Testis (tissue), 2 donors: ENCODE results near the gene SULT2B1.

Experiments
- POLR2A ChIP-seq: fragments of 450-650 bp; IDR thresholded peaks from one replicate; pipeline ENCODE4 v1.6.1; 2017; ENCODE audit warnings: antibody characterized with exemption, mild to moderate bottlenecking, moderate library complexity
- TF ChIP-seq, protein P1 (sequence below), 3 experiments: fragments of 450-650 bp in 2 of 3; fragments of 200-600 bp in 1 of 3; sonication (generic) in 1 of 3; IDR thresholded peaks; one replicate each; pipeline ENCODE4 v1.5.1; 2016 to 2019; ENCODE audit warnings: antibody characterized with exemption in 3 of 3, mild to moderate bottlenecking in 2 of 3, moderate library complexity in 1 of 3

DNA sequence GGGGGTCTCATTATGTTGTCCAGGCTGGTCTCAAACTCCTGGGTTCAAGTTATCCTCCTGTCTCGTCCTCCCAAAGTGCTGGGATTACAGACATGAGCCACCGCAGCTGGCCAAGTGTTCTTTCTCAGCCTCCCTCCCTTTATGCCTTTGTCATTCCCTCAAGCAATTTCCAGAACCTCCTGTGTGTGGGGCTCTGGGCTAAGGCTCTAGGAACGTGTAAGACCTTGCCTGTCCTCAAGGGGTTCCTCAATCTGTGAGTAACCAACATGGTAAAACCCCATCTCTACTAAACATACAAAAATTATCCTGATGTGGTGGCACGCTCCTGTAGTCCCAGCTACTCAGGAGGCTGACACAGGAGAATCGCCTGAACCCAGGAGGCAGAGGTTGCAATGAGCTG lies 39.0 kb downstream of the SULT2B1 start:
- TF ChIP-seq, protein P1, sequence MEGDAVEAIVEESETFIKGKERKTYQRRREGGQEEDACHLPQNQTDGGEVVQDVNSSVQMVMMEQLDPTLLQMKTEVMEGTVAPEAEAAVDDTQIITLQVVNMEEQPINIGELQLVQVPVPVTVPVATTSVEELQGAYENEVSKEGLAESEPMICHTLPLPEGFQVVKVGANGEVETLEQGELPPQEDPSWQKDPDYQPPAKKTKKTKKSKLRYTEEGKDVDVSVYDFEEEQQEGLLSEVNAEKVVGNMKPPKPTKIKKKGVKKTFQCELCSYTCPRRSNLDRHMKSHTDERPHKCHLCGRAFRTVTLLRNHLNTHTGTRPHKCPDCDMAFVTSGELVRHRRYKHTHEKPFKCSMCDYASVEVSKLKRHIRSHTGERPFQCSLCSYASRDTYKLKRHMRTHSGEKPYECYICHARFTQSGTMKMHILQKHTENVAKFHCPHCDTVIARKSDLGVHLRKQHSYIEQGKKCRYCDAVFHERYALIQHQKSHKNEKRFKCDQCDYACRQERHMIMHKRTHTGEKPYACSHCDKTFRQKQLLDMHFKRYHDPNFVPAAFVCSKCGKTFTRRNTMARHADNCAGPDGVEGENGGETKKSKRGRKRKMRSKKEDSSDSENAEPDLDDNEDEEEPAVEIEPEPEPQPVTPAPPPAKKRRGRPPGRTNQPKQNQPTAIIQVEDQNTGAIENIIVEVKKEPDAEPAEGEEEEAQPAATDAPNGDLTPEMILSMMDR (IDR thresholded peaks at IDR 0.05), result no peak
- TF ChIP-seq POLR2A, result no peak
